Liver (tissue), 9 donors: ENCODE results near the gene ICAM4. TPM values are rescaled to one million over a fixed set of nuclear protein-coding genes. Genes with fewer than 3 reads are reported as not detected.

ENCODE experiments used
- DNase-seq: peaks from one replicate; pipeline ENCODE4 v3.0.0-alpha.2; 2017; ENCODE audit warnings: low spot score
- H3K27ac ChIP-seq, 2 donors: one replicate each; pipeline ENCODE4 v1.7.0; 2013; ENCODE audit warnings: inconsistent platforms in 2 of 2, low read length in 2 of 2, control low read depth in 1 of 2, low read depth in 1 of 2, mild to moderate bottlenecking in 1 of 2
- H3K27me3 ChIP-seq, 4 donors: one replicate each; pipeline versions ENCODE4 v1.6.1 to v1.7.0; 2013; ENCODE audit warnings: low read length in 3 of 4, inconsistent platforms in 1 of 4, mild to moderate bottlenecking in 1 of 4, moderate library complexity in 1 of 4; ENCODE audit not compliant: control insufficient read depth in 4 of 4, insufficient read depth in 4 of 4
- H3K36me3 ChIP-seq, 4 donors: one replicate each; pipeline versions ENCODE4 v1.6.1 to v1.7.0; 2013; ENCODE audit warnings: low read length in 3 of 4, mild to moderate bottlenecking in 3 of 4, low read depth in 1 of 4, moderate library complexity in 1 of 4; ENCODE audit not compliant: control insufficient read depth in 4 of 4, insufficient read depth in 3 of 4
- H3K4me1 ChIP-seq, 4 donors: one replicate each; pipeline versions ENCODE4 v1.6.1 to v1.7.0; 2013; ENCODE audit warnings: low read length in 3 of 4, mild to moderate bottlenecking in 3 of 4, moderate library complexity in 1 of 4; ENCODE audit not compliant: control insufficient read depth in 4 of 4, insufficient read depth in 4 of 4
- H3K4me3 ChIP-seq, 3 donors: one replicate each; pipeline versions ENCODE4 v1.6.1 to v1.7.0; 2013; ENCODE audit warnings: low read length in 3 of 3, control low read depth in 1 of 3, low read depth in 1 of 3, mild to moderate bottlenecking in 1 of 3
- H3K9ac ChIP-seq, 2 donors: one replicate each; pipeline ENCODE4 v1.7.0; 2013; ENCODE audit warnings: low read length in 2 of 2, mild to moderate bottlenecking in 2 of 2, moderate library complexity in 2 of 2, control low read depth in 1 of 2, low read depth in 1 of 2
- H3K9me3 ChIP-seq, 4 donors: one replicate each; pipeline versions ENCODE4 v1.6.1 to v1.7.0; 2013; ENCODE audit warnings: low read length in 3 of 4; ENCODE audit not compliant: control insufficient read depth in 4 of 4
- FOXA1 ChIP-seq: IDR thresholded peaks from 2 replicates; pipeline ENCODE4 v1.6.1; 2016; ENCODE audit warnings: antibody characterized with exemption
- FOXA2 ChIP-seq: IDR thresholded peaks from 2 replicates; pipeline ENCODE4 v1.6.1; 2016; ENCODE audit warnings: antibody characterized with exemption
- HNF4A ChIP-seq, 2 donors: conservative IDR thresholded peaks; 2 replicates each; pipeline ENCODE4 v1.6.1; 2016; ENCODE audit warnings: antibody characterized with exemption in 2 of 2, mild to moderate bottlenecking in 2 of 2
- NR2F2 ChIP-seq: IDR thresholded peaks from 2 replicates; pipeline ENCODE4 v1.6.1; 2016; ENCODE audit warnings: antibody characterized with exemption
- RAD21 ChIP-seq, 2 donors: IDR thresholded peaks; 2 replicates each; pipeline ENCODE4 v1.6.1; 2016; ENCODE audit warnings: antibody characterized with exemption in 2 of 2, mild to moderate bottlenecking in 2 of 2
- RXRA ChIP-seq, 2 donors: IDR thresholded peaks; 2 replicates each; pipeline ENCODE4 v1.6.1; 2017 to 2018; ENCODE audit warnings: antibody characterized with exemption in 2 of 2, mild to moderate bottlenecking in 1 of 2
- TAF1 ChIP-seq: conservative IDR thresholded peaks from 2 replicates; pipeline ENCODE4 v1.6.1; 2016; ENCODE audit warnings: antibody characterized with exemption, mild to moderate bottlenecking
- YY1 ChIP-seq: IDR thresholded peaks from 2 replicates; pipeline ENCODE4 v1.6.1; 2016; ENCODE audit warnings: antibody characterized with exemption, mild to moderate bottlenecking
- WGBS: extraction: QIAGEN DNeasy Blood & Tissue Kit; methylation state at CpG from one replicate; pipeline ENCODE4 v1.1.7; 2013; 5-methylcytosine and 5-hydroxymethylcytosine counted together
- polyA plus RNA-seq, 2 donors: library from polyadenylated mRNA; stranded (reverse) in 1 of 2; unstranded in 1 of 2; fragments of 200-250 nt in 1 of 2; fragments of >200 nt in 1 of 2; fragmentation: Nextera tagmentation in 1 of 2; extraction: Ambion mirVana in 1 of 2; gene quantifications; one replicate each; pipeline versions ENCODE4 v1.2.1 to v1.2.3, GENCODE V29; 2013 to 2015
- total RNA-seq, 2 donors: library from RNA; depleted of rRNA; stranded (reverse); fragments of >200 nt; gene quantifications; one replicate each; pipeline ENCODE4 v1.2.3, GENCODE V29; 2014
- TF ChIP-seq, protein P1 (sequence below): fragments of 150-350 bp; IDR thresholded peaks from 2 replicates; pipeline ENCODE4 v1.5.1; 2017; ENCODE audit warnings: improper control_type of control experiment, low read depth, low read length; ENCODE audit not compliant: missing input control
- TF ChIP-seq, protein P2 (sequence below): IDR thresholded peaks from 2 replicates; pipeline ENCODE4 v1.6.1; 2016; ENCODE audit warnings: antibody characterized with exemption, mild to moderate bottlenecking
- TF ChIP-seq, protein P3 (sequence below): IDR thresholded peaks from 2 replicates; pipeline ENCODE4 v1.6.1; 2016; ENCODE audit warnings: antibody characterized with exemption
- TF ChIP-seq, protein P4 (sequence below): IDR thresholded peaks from 2 replicates; pipeline ENCODE4 v1.6.1; 2016; ENCODE audit warnings: antibody characterized with exemption
- TF ChIP-seq, protein P5 (sequence below): IDR thresholded peaks from 2 replicates; pipeline ENCODE4 v1.6.1; 2016; ENCODE audit warnings: antibody characterized with exemption
- donor health status: healthy.
- donor health status: healthy.
- donor health status: healthy.
- donor health status: healthy.
- donor health status: healthy.

ICAM4 gene
- total and polyA plus RNA-seq, 4 donors = 0.05 to 74.1 (median 0.33) TPM; not detected in 1

DNA sequence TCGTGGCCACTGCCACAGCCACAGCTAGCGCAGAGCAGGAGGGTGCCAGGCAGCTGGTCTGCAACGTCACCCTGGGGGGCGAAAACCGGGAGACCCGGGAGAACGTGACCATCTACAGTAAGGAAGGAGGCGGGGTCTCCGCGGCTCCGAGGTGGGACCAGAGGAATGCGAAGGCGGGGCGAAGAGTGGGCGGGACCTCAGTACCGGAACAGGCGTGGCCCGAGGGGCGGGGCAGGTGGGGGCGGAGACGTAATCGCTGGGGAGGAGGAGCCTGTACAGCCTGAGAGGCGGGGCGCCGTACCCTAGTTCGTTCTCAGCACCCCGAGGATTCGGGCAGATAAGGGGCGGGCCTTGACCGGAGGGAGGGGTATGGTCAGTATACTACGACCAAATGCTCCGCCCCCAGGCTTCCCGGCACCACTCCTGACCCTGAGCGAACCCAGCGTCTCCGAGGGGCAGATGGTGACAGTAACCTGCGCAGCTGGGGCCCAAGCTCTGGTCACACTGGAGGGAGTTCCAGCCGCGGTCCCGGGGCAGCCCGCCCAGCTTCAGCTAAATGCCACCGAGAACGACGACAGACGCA is 5.5 kb downstream of the ICAM4 start (continued):
- TF ChIP-seq, protein P1, sequence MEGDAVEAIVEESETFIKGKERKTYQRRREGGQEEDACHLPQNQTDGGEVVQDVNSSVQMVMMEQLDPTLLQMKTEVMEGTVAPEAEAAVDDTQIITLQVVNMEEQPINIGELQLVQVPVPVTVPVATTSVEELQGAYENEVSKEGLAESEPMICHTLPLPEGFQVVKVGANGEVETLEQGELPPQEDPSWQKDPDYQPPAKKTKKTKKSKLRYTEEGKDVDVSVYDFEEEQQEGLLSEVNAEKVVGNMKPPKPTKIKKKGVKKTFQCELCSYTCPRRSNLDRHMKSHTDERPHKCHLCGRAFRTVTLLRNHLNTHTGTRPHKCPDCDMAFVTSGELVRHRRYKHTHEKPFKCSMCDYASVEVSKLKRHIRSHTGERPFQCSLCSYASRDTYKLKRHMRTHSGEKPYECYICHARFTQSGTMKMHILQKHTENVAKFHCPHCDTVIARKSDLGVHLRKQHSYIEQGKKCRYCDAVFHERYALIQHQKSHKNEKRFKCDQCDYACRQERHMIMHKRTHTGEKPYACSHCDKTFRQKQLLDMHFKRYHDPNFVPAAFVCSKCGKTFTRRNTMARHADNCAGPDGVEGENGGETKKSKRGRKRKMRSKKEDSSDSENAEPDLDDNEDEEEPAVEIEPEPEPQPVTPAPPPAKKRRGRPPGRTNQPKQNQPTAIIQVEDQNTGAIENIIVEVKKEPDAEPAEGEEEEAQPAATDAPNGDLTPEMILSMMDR = no peak
- no peak for TF ChIP-seq YY1
- no peak for TF ChIP-seq RAD21 (IDR thresholded peaks at IDR 0.05)
- TF ChIP-seq TAF1 = no peak
- TF ChIP-seq, protein P2, sequence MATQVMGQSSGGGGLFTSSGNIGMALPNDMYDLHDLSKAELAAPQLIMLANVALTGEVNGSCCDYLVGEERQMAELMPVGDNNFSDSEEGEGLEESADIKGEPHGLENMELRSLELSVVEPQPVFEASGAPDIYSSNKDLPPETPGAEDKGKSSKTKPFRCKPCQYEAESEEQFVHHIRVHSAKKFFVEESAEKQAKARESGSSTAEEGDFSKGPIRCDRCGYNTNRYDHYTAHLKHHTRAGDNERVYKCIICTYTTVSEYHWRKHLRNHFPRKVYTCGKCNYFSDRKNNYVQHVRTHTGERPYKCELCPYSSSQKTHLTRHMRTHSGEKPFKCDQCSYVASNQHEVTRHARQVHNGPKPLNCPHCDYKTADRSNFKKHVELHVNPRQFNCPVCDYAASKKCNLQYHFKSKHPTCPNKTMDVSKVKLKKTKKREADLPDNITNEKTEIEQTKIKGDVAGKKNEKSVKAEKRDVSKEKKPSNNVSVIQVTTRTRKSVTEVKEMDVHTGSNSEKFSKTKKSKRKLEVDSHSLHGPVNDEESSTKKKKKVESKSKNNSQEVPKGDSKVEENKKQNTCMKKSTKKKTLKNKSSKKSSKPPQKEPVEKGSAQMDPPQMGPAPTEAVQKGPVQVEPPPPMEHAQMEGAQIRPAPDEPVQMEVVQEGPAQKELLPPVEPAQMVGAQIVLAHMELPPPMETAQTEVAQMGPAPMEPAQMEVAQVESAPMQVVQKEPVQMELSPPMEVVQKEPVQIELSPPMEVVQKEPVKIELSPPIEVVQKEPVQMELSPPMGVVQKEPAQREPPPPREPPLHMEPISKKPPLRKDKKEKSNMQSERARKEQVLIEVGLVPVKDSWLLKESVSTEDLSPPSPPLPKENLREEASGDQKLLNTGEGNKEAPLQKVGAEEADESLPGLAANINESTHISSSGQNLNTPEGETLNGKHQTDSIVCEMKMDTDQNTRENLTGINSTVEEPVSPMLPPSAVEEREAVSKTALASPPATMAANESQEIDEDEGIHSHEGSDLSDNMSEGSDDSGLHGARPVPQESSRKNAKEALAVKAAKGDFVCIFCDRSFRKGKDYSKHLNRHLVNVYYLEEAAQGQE = no peak

DNA sequence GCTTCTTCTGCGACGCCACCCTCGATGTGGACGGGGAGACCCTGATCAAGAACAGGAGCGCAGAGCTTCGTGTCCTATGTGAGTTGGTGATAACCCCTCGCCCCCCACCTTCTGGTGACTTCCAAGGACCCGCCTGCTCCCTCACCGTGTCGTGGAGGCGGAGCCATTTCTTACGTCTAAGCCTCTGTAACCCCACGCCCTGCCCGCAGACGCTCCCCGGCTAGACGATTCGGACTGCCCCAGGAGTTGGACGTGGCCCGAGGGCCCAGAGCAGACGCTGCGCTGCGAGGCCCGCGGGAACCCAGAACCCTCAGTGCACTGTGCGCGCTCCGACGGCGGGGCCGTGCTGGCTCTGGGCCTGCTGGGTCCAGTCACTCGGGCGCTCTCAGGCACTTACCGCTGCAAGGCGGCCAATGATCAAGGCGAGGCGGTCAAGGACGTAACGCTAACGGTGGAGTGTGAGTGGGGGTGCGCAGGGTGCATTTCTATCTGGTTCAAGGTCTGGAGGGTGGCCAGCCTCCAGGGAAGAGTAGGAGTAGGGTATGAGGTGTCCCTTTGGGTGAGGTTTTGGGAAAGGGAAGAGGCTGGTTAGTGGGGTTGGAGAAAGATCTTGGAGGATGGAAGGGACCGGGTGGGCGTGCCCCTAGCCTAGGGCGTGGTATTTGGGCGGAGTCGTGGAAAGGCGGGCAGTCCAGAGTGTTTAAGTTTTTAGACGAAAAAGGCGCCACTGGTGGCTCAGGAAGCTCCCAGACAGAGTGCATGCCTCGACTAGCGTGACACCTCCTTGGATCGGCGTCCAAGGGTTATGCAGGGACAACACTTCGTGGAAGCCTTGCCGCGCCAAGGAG is 6.3 kb downstream of the ICAM4 start:
- H3K9ac ChIP-seq = no peak overlapping the region
- DNase-seq = peak; percentile 80
- H3K27ac ChIP-seq = no peak overlapping the region

More for the DNA sequence above, 6.3 kb downstream of the ICAM4 start:
- peaks cover 21 to 41% (median 37%) of the 10 kb centered on the region in 4 donors for H3K4me1 ChIP-seq
- WGBS = 15% methylated on average over 56 of the region's 56 CpGs
- peaks cover 2 to 16% (median 7%) of the 10 kb centered on the region in 4 donors for H3K27me3 ChIP-seq
- H3K4me3 ChIP-seq = peak overlapping the region in 1 of 3 donors; percentile 22
- H3K9me3 ChIP-seq = no peaks in the 10 kb centered on the region
- TF ChIP-seq NR2F2 = no peak
- no peak for TF ChIP-seq RAD21 (IDR thresholded peaks at IDR 0.05)
- TF ChIP-seq FOXA1 = no peak
- TF ChIP-seq, protein P3, sequence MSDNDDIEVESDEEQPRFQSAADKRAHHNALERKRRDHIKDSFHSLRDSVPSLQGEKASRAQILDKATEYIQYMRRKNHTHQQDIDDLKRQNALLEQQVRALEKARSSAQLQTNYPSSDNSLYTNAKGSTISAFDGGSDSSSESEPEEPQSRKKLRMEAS = no peak
- TF ChIP-seq, protein P2 = no peak
- TF ChIP-seq, protein P4, sequence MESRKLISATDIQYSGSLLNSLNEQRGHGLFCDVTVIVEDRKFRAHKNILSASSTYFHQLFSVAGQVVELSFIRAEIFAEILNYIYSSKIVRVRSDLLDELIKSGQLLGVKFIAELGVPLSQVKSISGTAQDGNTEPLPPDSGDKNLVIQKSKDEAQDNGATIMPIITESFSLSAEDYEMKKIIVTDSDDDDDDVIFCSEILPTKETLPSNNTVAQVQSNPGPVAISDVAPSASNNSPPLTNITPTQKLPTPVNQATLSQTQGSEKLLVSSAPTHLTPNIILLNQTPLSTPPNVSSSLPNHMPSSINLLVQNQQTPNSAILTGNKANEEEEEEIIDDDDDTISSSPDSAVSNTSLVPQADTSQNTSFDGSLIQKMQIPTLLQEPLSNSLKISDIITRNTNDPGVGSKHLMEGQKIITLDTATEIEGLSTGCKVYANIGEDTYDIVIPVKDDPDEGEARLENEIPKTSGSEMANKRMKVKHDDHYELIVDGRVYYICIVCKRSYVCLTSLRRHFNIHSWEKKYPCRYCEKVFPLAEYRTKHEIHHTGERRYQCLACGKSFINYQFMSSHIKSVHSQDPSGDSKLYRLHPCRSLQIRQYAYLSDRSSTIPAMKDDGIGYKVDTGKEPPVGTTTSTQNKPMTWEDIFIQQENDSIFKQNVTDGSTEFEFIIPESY = no peak
- no peak for TF ChIP-seq RXRA (IDR thresholded peaks at IDR 0.05)
- no peak for TF ChIP-seq FOXA2
- TF ChIP-seq, protein P5, sequence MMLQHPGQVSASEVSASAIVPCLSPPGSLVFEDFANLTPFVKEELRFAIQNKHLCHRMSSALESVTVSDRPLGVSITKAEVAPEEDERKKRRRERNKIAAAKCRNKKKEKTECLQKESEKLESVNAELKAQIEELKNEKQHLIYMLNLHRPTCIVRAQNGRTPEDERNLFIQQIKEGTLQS = no peak
- TF ChIP-seq HNF4A (conservative IDR thresholded peaks at IDR 0.05) = no peak
- no peaks in the 10 kb centered on the region for H3K36me3 ChIP-seq
